GM19328 (cell line): Measurements from ENCODE around the gene MTUS2.

Experiments used
- ATAC-seq: cut with Tn5 transposase; IDR thresholded peaks from one replicate; pipeline ENCODE4 v1.9.1; 2021; ENCODE audit warnings: mild to moderate bottlenecking, moderate library complexity; ENCODE audit not compliant: unreplicated experiment

MTUS2 gene

DNA sequence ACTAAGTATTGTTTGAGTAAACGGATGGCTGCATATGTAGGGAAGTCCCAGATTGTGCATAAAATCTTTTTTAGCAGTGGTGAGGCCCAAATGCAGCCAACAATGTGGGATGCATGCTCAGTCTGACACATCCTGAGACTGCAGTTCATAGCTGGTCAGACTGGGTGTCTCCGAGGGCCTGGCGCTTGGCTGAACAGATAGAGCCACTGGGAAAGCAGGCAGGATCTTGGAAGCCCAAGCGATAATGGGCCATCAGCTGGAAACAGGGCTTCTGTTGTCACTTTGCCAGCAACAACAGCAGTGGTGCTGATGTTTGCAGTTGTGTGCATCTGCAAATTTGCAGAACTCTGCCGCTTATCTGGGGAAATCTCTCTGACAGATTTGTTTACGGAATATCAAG, 36.1 kb downstream of the MTUS2 start:
- ATAC-seq: no peak

DNA sequence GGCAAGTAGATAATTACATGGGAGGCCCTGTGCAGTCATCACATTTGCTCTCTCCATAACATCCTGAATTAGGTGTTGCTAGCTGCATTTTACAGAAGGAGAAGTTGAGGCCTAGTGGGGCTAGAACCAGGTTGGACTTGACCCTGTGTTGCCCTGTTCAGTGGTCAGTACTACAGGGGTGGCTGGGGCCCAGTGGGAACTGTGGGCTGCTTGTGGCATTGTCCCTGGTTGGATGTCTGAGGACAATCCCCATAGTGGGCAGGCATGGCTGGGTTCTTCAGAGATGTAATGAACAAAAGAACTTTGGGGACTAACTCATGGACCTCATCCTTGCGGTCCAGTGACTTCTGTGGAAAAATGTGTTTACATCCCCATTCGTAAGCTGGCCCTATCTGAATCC, 38.9 kb downstream of the MTUS2 start:
- no peak for ATAC-seq

DNA sequence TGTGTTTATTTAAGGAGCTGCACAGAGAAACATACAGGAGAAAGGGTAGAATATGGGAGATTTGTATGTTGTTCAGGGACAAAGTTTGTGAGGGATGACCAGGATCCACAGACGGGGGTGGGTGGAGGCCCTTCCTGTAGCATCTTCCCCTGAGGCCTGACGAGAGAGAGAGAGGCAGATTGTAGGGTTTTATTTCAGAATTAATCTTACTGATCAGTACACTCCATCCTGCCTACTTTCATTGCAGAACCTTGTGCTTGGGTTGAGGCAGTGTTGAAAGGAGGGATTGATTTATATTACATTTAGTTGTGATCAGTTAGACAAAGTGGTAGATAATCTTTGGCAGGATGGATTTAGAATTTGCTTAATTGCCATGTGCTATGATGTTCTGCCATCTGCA, 39.6 kb downstream of the MTUS2 start:
- no peak for ATAC-seq

DNA sequence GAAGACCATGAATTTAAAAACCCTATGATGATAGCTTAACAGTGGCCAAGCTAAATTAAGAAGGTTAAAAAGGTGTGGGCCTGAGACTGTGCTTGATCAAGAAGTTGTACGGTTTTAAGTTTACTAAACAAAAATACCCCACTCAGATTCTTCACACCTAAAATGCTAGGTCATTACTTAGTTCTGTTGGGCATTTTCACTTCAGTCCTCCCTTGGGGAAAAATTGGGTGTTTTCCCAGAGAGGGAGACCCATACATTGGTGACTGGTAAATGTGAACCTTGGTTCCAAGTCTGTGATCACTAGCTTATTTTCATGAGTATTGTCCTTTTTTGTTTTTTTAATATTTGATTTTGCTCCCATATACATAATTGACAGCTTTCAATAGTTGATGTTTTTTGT, 44.4 kb downstream of the MTUS2 start:
- ATAC-seq: no peak

DNA sequence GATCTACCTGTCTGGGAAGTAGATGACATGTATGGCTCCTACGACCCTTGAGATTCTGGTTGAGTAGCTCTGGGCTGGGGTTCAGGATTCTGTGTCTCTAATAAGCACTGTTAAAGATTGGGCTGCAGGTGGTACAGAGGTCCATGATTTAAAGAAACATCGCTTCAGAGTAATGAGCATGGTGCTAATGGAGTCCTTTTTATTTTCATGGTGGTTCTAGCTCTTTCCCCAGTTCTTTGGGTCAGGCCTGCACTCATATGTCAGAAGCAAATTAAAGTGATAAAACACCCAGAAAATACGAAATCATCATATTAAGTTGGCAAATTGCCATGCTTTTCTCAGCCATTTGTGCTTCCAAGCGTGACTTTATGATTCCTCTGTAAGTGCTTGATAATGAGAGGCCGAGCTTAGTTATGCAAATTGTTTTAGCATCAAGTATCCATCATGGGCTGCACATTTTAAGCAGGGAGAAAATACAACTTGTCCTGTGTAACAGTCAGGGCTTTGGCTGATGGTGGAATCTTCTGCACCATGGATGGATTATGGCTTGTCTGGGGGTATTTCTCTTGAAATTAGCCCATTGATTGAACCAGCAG, 45.1 kb downstream of the MTUS2 start:
- no peak for ATAC-seq

DNA sequence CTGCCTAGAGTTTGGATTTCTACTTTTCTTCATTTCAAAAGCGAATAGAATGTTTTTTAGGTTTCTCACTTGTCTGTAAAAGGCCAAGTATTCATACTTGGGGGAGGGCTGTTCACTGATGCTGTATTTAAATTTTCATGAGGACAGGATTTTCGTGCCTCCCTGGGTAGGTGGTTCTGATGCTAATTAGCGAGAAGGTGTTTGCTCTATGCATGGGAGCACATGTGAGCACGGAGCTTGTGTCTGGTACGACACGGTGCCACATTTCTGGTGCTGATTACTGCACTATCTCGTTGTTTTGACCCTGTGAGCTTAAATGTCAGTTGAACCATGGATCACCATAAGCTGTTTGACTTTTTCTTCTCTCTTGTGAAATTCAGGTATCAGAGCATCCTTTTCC, 45.8 kb downstream of the MTUS2 start:
- no peak for ATAC-seq

DNA sequence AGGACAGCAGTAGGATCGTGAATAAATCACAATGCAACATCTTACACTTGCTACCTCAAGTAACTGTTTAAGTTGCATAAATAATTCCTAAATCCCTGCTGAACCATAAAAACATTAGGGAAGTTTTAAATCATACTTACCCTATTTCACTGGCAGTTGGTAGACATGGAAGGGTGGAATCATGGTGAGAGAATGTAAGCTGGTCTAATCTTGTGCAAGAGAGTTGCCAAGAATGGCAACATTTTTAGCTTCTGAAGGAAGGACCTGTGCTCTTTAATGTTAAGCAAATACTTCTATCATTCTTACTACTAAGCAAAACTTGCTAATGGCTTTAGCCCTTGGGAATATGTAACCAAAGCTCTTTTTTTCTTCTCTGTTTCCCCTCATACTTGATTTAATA, 46.8 kb downstream of the MTUS2 start:
- ATAC-seq: no peak

DNA sequence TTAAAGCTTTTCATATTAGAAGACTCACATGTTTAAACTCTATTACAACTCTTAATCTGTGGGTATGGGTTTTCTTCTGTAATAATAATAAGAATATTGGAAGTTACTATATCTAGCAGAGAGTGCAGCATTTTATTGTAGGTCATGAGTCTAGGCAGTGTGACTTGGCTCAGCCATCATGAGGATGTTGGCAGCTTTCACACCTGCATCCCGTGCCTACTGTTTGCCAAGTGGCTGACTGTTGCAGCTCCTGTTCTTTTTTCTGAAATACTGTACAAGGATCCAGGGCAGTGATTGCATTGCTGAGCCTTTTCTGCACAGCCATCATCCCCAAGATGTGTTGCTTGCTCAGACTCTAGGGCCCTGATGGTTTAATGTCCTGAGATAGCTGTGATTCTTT, 47.4 kb downstream of the MTUS2 start:
- no peak for ATAC-seq

DNA sequence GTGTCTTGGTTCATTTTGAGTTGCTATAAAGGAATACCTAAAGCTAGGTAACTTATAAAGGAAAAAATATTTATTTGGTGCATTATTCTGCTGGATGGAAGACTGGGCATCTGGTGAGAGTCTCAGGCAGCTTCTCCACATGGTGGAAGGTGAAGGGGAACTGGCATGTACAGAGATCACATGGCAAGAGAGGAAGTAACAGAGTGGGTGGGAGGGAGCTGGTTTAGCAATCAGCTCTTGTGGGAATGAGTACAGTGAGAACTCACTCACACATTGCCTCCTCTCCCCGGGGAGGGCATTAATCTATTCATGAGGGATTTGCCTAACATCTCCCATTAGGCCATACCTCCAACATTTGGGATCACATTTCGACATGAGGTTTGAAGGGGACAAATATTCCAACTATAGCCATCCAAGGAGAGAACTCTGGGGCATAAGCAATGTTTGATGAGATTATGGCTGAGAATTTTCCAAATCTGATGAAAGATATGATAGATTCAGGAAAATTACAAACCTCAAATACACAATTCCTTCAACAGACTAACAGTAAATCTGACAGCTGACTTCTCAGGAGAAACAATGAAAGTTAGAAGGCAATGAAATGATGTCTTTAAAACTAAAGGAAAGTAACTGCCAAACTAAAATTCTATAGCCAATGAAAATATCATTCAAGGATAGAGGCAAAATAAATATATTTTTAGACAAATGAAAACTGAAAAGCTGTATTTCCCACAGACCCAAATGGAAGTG, 52.5 kb downstream of the MTUS2 start:
- no peak for ATAC-seq

DNA sequence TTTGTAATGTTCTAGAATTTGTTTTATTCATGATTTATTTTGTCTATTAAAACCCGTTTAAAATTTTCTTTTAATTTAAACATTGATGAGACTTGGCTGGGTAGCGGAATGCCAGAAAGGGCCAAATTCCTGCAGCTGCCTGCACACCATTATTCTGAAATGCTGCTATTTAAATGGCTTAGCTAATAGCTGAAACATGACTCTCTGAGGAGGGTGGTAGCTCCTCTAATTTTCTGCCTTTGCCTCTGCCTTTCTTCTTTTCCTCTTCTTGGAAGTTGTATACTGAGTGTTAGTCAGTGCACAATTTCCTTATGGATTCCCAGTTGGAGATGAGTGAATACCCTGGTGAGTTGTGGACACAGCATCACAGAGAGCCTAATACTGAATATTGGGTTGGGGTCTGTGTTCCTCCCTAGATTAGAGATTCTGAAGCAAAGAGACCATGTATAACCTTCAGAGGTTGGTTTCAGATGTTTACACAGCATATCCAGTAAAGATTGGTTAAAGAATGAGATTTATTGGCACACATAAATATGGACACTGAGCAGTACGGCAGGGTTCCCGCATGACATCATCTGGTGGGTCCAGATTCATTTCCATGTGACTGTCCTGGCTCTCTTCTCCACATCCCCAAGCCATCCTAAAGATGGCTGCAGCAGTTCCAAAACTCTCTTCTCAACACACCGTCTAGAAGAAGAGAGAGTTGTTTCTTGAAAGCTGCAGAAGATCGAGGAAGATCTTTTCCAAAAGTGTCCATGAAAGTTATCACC, 55.9 kb downstream of the MTUS2 start:
- no peak for ATAC-seq

DNA sequence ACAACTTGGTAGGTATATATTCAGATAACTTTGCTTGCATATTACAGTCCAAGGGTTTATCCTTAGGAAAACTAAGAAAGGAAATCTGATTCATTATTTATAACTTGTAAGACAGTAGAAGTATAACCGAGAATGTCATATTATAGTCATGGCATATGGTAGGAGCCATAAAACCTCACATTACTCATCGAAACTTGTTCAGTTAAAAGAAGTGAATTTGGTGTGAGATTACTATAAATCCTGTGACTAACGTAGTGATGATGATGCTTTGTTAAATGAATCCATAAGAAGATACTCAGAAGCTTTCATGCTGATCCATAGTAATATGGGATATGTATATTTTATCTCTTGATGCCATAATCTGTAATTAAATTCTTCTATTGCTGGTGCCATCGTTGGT, 57.3 kb downstream of the MTUS2 start:
- ATAC-seq: no peak

DNA sequence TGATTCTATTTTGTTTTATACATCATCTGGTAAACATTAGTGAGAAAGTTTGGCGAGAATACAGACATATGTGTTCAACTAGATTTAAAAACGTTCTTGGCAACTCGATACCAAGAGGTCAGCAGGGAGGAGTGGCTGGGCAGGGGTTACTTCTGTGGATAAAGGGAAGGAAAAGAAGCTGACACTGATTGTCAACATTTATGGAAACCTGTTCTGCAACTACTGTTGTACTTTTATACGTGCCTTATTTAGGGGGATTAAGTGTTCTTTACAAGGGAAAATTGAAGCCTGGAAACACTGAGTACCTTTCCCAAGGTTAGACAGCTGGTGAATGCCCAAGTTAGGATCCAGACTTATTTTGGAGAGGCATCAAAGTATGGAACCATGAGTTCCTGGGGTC, 65.0 kb downstream of the MTUS2 start:
- no peak for ATAC-seq

DNA sequence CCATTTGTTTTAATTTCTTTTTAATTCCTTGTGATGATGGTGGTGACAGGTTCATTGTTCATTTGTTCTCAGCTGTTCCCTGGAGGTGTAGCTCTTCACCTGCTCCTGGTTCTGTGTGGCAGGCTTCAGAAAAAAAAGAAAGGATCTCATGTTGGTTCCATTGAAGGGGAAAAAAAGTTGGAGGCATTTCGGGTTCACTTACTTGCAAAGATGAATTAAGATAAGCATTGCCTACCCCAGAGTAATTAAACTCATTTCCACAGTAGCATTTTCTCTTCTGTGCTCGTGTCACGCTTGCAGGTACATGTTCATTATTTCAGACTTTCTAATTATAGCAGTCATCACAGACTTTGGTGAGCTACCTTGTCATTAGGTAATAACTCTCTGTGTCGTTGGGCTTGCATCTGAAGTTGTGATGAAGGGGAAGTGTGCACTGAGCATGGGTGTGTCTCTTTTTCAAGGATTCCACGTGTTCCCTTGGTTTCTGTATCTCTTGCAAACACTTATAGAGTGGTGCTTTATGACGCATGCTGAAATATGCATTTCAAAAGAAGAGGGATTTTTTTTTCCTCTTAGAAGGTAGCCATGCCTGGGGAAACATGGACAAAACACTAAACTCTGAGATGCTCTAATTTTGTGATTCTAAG, 69.1 kb downstream of the MTUS2 start:
- ATAC-seq: no peak

DNA sequence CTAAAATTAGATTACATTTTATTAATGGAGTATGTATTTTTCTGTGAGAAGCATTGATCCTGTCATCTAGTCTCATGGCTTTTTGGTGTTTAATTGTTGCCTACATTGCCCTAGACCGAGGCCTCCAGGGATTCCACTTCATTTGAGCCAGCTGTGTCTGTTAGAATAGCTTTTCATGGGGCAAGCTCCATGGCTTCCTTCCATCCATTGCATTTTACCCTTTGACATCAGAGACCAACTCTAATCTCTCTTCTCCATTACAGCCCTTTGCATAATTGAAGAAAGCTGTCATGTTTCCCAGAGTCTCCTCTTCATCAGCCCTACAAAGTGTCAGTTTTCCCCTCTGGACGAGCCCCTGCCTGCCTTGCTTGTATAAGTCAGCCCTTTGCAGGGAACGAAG, 70.6 kb downstream of the MTUS2 start:
- ATAC-seq: no peak

DNA sequence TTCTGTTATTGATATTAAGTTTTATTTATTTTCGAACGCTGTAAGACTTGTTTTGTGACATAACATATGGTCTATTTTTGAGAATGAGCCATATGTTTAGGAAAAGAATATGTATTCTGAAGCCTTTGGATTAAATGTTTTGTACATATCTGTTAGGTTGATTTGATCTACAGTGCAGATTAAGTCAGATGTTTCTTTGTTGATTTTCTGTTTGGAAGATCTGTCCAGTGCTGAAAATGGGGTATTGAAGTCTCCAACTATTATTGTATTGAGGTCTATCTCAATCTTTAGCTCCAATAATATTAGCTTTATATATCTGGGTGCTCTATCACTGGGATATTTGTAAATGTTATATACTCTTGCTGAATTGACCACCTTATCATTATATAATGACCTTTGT, 97.9 kb downstream of the MTUS2 start:
- no peak for ATAC-seq

DNA sequence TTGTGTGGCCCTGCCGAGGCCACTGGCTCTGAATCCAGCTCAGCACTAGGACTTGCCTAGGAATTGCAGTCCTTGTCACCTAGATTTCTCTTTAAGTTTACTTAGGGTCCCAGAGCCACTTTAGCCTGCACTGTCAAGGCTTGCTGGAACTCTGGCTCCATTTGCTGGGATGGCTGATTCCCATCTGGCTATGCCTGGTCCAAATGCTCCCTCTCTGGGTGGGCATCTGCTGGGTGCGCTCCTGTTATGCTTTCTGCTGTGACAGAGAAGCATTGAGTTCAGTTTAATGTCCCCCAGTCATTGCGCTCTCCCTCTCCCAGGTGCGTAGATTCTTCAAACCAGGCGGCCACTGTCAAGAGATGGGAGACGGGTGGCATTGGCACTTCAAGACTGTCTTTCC, 102.2 kb downstream of the MTUS2 start:
- no peak for ATAC-seq

DNA sequence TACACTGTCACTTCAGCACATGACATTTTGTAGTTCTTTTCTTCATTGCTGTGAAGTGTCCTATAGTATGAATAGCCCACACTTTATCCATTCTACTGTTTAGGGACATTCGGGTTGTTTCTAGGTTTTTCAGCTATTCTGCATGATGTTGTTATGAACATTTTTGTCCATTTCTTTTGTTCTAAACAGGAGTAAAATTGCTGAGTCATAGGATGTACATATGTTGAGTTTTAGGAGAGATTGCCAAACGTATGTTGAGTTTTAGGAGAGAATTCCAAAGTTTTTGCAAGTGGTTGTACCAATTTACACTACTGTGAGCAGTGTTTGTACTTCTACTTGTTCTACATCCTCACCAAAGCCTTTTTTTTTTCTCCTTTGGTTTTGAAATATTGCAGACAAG, 115.0 kb downstream of the MTUS2 start:
- ATAC-seq: no peak

DNA sequence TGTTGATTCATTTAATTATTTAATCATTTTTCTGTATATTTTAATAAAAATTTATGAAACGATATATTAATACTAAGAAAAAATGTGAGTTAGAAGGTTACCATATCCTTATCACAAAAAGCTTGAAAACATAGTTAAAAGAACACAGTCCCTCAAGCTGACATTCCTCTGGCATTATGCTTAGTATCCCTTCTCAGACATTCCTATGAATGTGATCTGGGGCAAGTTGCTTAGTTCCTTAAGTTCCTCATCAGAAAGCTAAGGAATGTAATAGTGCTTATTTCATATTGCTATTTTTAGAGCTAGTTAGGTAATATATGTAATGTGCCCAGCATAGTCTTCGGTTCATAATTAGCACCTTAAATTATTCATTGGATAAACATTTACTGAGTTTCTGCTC, 122.8 kb downstream of the MTUS2 start:
- no peak for ATAC-seq

DNA sequence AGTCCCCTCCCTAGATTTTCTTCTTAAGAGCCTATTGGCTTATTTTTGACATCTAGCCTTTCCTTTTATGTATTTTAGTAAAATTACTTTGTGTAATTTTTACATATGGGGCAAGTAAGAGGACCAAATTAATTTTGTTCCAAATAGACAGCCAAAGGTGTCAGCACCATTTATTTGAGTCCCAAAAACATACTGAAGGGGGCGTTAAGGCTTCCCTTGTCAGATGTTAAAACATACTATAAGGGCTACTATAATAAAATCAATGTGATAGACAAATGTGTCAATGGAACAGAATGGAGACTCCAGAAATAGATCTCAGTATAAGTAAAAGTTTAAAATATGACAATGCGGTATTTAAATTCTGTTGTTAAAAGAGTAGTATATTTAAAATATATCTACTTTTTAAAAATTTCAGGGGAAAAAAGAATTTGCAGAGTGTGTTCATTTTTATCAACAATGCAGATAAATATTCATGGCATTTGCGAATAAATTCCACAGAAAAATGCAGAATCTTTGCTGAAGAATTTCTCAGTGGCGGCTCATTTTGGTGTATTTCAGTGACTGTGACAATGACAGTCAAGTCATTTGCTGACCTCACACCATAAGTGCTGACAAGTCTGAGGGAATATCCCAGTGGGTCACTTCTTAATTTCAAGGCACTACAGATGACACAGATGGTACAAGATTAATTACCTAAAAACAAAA, 133.7 kb downstream of the MTUS2 start:
- ATAC-seq: no peak

DNA sequence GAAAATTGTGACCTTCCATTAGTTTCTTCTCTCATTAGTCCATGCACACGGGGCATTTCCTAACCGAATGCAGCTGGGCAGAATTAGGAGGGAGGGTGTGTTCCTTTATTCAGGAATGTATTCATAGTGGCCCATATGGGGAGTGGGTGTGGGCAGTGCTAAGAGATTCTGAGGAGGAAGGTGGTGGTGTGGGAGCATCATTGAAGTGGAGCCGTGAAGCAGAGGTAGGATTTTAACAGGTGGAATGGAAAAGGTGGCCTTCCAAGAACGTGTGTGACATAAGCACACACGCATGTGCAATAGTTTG, 134.2 kb downstream of the MTUS2 start:
- no peak for ATAC-seq

DNA sequence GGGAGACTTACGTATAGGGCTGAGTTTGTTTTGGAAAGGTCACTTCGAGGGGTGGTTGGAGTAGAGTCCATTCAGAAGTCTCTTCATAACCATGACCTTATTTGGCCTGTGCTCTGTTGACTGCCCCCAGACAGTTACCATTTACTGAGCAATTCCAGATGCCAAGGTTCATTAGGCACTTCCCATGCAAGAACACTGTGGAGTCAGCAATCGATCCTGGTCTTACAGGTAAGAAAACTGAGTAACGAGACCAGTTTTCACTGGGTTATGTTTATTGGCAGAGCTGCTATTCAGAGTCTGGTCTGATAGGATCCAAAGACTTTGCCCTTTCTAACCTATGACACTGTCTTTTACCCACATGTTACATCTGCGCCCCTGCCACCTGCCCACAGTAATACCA, 134.7 kb downstream of the MTUS2 start:
- no peak for ATAC-seq
